ENCODE results near the gene PAQR7. TPM values are rescaled to one million over a fixed set of nuclear protein-coding genes. Genes with fewer than 3 reads are reported as not detected.

Gene PAQR7
- total and polyA plus RNA-seq, 11 donors, result 1.1 to 5.7 (median 2.0) TPM

GRCh38 chr1:25848531-25848930 lies 27.0 kb downstream of the PAQR7 start:
- H3K27me3 ChIP-seq, result no peaks in the 10 kb centered on the region
- H3K4me1 ChIP-seq, result no peaks in the 10 kb centered on the region
- WGBS, 4 donors, result 26 to 68% (median 52%) methylated on average over 1 of the region's 1 CpG
- H3K27ac ChIP-seq, result no peak overlapping the region
- TF ChIP-seq, protein P1, sequence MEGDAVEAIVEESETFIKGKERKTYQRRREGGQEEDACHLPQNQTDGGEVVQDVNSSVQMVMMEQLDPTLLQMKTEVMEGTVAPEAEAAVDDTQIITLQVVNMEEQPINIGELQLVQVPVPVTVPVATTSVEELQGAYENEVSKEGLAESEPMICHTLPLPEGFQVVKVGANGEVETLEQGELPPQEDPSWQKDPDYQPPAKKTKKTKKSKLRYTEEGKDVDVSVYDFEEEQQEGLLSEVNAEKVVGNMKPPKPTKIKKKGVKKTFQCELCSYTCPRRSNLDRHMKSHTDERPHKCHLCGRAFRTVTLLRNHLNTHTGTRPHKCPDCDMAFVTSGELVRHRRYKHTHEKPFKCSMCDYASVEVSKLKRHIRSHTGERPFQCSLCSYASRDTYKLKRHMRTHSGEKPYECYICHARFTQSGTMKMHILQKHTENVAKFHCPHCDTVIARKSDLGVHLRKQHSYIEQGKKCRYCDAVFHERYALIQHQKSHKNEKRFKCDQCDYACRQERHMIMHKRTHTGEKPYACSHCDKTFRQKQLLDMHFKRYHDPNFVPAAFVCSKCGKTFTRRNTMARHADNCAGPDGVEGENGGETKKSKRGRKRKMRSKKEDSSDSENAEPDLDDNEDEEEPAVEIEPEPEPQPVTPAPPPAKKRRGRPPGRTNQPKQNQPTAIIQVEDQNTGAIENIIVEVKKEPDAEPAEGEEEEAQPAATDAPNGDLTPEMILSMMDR (IDR thresholded peaks at IDR 0.05), result no peak
- TF ChIP-seq POLR2A (IDR thresholded peaks at IDR 0.05), result no peak
- no peaks in the 10 kb centered on the region for H3K36me3 ChIP-seq
- intact Hi-C loops (cut with DNase I), result no loop called here
- no peaks in the 10 kb centered on the region for H3K9me3 ChIP-seq
- DNase-seq (no peak), ATAC-seq (peak in 1 of 4 donors; percentile 29)
- H3K4me3 ChIP-seq, result no peak overlapping the region

DNA sequence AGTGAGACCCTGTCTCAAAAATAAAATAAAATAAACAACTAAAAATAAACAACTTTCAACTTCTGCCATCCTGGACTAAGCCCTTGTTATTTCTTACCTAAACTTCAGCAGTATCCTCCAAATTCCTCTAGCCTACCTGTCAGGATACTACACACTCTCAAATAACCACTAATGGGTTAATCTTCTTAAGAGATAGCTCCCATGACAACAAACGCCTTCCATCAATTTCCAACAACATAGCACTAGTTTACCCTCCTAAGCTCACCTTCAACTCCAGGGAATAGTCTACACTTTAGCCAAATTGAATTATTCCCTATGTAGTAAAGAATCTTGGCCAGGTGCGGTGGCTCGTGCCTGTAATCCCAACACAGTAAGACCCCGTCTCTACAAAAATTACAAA lies 27.6 kb downstream of the PAQR7 start:
- intact Hi-C loops (cut with DNase I), result no loop called here
- WGBS, 4 donors, result 68 to 81% (median 77%) methylated on average over 4 of the region's 4 CpGs
- TF ChIP-seq, protein P1 (IDR thresholded peaks at IDR 0.05), result no peak
- TF ChIP-seq POLR2A (IDR thresholded peaks at IDR 0.05), result no peak

GRCh38 chr1:25845664-25846063 lies 29.8 kb downstream of the PAQR7 start:
- Histone ChIP-seq H3K27ac (no peak overlapping the region), H3K27me3 (no peaks in the 10 kb centered on the region), H3K4me1 (peaks cover 0 to 8% (median 0%) of the 10 kb centered on the region in 12 donors), H3K9me3 (no peaks in the 10 kb centered on the region), H3K4me3 (no peak overlapping the region), H3K36me3 (no peaks in the 10 kb centered on the region)
- intact Hi-C loops (cut with DNase I), result no loop called here
- 75 to 81% (median 78%) methylated on average over 5 of the region's 5 CpGs for WGBS, 4 donors
- no peak for TF ChIP-seq POLR2A (IDR thresholded peaks at IDR 0.05)
- TF ChIP-seq, protein P1 (IDR thresholded peaks at IDR 0.05), result no peak
- DNase-seq (no peak), ATAC-seq (no peak)

More for the DNA sequence above, 27.6 kb downstream of the PAQR7 start:
- Histone ChIP-seq H3K36me3 (no peaks in the 10 kb centered on the region), H3K27me3 (no peaks in the 10 kb centered on the region), H3K4me1 (no peaks in the 10 kb centered on the region), H3K4me3 (no peak overlapping the region), H3K27ac (no peak overlapping the region), H3K9me3 (no peaks in the 10 kb centered on the region)
- ATAC-seq, result no peak
- no peak for DNase-seq

- intact Hi-C loops (cut with DNase I), result no loop called here
- Histone ChIP-seq H3K4me1 (peaks cover 0 to 8% (median 0%) of the 10 kb centered on the region in 12 donors), H3K36me3 (no peaks in the 10 kb centered on the region), H3K27ac (no peak overlapping the region), H3K27me3 (no peaks in the 10 kb centered on the region), H3K9me3 (no peaks in the 10 kb centered on the region), H3K4me3 (no peak overlapping the region)
- no peak for ATAC-seq
- no peak for DNase-seq
- no peak for TF ChIP-seq POLR2A (IDR thresholded peaks at IDR 0.05)
- TF ChIP-seq, protein P1 (IDR thresholded peaks at IDR 0.05), result no peak
- 93 to 98% (median 95%) methylated on average over 3 of the region's 3 CpGs for WGBS, 4 donors
These were observed 30.8 kb downstream of the PAQR7 start for GRCh38 chr1:25844536-25845337.

All from heart left ventricle (tissue), 16 donors.